IPS DF 4.7 (cell line): ENCODE measurements around the gene USP9X.
"Not testable (repeated sequence)": the region's sequence is repeated elsewhere in the genome, so short reads cannot be mapped to it uniquely, and the experiment has no call there.

Experiments used
- DNase-seq: peaks from one replicate; pipeline ENCODE4 v3.0.0-alpha.2; 2013; ENCODE audit warnings: low spot score; ENCODE audit errors: extremely low read depth

The USP9X gene

GRCh38 chrX:41084893-41085511 is at the start of gene USP9X:
Gene USP9X (plus strand): TSS chrX:41085445. CDS start chrX:41123629, 38,184 bp downstream.
- DNase-seq: no peak

GRCh38 chrX:41035582-41035981 is 49.7 kb upstream of the USP9X start:
- DNase-seq: no peak

GRCh38 chrX:41036668-41037326 is 48.4 kb upstream of the USP9X start:
- no peak for DNase-seq

- no peak for DNase-seq
Measured at GRCh38 chrX:41043196-41043595, 42.0 kb upstream of the USP9X start.

GRCh38 chrX:41043674-41044345 is 41.4 kb upstream of the USP9X start:
- no peak for DNase-seq

- DNase-seq: no peak
Measured at GRCh38 chrX:41045960-41046567, 39.2 kb upstream of the USP9X start.

- DNase-seq: no peak
Measured at GRCh38 chrX:41047878-41048534, 37.2 kb upstream of the USP9X start.

- no peak for DNase-seq
Measured at GRCh38 chrX:41050359-41050758, 34.9 kb upstream of the USP9X start.

- no peak for DNase-seq
Measured at GRCh38 chrX:41051288-41051687, 34.0 kb upstream of the USP9X start.

- no peak for DNase-seq
Measured at GRCh38 chrX:41055740-41056139, 29.5 kb upstream of the USP9X start.

GRCh38 chrX:41063276-41063675 is 22.0 kb upstream of the USP9X start:
- not testable (repeated sequence) for DNase-seq

- DNase-seq: no peak
Measured at GRCh38 chrX:41064018-41064417, 21.2 kb upstream of the USP9X start.

GRCh38 chrX:41066391-41066790 is 18.9 kb upstream of the USP9X start:
- no peak for DNase-seq

GRCh38 chrX:41066969-41067368 is 18.3 kb upstream of the USP9X start:
- no peak for DNase-seq

GRCh38 chrX:41067721-41068120 is 17.5 kb upstream of the USP9X start:
- DNase-seq: no peak

- DNase-seq: no peak
Measured at GRCh38 chrX:41076742-41077141, 8.5 kb upstream of the USP9X start.

- DNase-seq: no peak
Measured at GRCh38 chrX:41081821-41082220, 3.4 kb upstream of the USP9X start.

GRCh38 chrX:41082783-41083182 is 2.5 kb upstream of the USP9X start:
- DNase-seq: no peak

GRCh38 chrX:41084044-41084892 is 977 bp upstream of the USP9X start:
- DNase-seq: peak; percentile 46

GRCh38 chrX:41085512-41085877 is 250 bp downstream of the USP9X start:
- no peak for DNase-seq
